ENCODE data around the gene BABAM2. TPM values are rescaled to one million over a fixed set of nuclear protein-coding genes. Genes with fewer than 3 reads are reported as not detected.
A peak's percentile ranks its signal among the peaks of the same experiment; 100 is the strongest.

Gene BABAM2
- total RNA-seq, 1 donor from 2014 or later: 28.5 TPM

DNA sequence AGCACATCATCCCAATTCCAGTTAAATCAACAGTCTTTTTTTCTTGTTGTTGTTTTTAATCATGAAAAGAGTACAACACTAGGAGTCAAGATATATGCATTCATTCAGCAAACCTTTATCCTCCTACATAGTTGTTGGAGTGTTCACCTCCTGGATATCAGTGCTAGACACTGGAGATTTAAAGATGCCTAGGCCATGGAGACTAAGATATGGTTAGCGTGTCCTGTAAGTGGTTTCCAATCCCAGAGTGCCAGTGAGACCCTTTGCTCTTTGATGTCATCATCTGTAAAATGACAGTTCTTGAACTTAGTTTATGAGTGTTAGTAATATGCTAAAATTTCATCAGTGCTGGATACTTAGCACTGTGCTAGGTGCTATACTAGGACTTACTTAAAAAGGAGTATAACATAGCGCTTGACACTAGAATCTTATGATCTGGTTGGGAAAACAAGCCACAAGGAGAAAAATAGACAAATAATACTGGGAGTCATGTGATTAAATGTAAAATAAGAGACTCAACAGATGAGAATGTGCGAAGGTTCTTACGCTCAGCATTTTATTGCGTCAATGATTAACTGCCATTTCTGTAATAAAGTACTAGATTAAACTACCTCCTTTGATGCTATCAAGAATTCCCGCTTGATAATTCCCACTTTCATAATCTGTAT lies 31.5 kb downstream of the BABAM2 start:
- Histone ChIP-seq H4K20me1 (ENCODE audit: insufficient read depth, low read length) (no peaks in the 10 kb centered on the region), H3K9ac (ENCODE audit: low read length) (no peak overlapping the region), H3K27me3 (ENCODE audit: insufficient read depth, low read length) (no peaks in the 10 kb centered on the region), H3K79me2 (ENCODE audit: insufficient read depth, low read length) (no peaks in the 10 kb centered on the region), H2AFZ (ENCODE audit: low read depth, low read length) (no peak overlapping the region), H3K36me3 (ENCODE audit: insufficient read depth, low read length) (no peaks in the 10 kb centered on the region), H3K4me1 (ENCODE audit: insufficient read depth, low read length) (no peaks in the 10 kb centered on the region), H3K4me2 (ENCODE audit: low read length) (no peak overlapping the region), H3K4me3 (ENCODE audit: insufficient read depth, low read depth, low read length) (no peak overlapping the region), H3K27ac (ENCODE audit: low read depth, low read length) (no peak overlapping the region), H3K9me3 (ENCODE audit: insufficient read depth, low read depth, low read length) (no peaks in the 10 kb centered on the region)
- Mint-ChIP-seq H3K27me3 (ENCODE audit: low read depth, unreplicated experiment) (peaks cover 2% of the 10 kb centered on the region), H3K9me3 (ENCODE audit: unreplicated experiment) (peaks cover 2% of the 10 kb centered on the region), H3K4me1 (ENCODE audit: low read depth, unreplicated experiment) (peaks cover 4% of the 10 kb centered on the region), H3K27ac (ENCODE audit: unreplicated experiment) (no peak overlapping the region), H3K4me3 (ENCODE audit: unreplicated experiment) (no peak overlapping the region), H3K36me3 (ENCODE audit: low read depth, unreplicated experiment) (peaks cover 9% of the 10 kb centered on the region)
- TF ChIP-seq, protein P1, sequence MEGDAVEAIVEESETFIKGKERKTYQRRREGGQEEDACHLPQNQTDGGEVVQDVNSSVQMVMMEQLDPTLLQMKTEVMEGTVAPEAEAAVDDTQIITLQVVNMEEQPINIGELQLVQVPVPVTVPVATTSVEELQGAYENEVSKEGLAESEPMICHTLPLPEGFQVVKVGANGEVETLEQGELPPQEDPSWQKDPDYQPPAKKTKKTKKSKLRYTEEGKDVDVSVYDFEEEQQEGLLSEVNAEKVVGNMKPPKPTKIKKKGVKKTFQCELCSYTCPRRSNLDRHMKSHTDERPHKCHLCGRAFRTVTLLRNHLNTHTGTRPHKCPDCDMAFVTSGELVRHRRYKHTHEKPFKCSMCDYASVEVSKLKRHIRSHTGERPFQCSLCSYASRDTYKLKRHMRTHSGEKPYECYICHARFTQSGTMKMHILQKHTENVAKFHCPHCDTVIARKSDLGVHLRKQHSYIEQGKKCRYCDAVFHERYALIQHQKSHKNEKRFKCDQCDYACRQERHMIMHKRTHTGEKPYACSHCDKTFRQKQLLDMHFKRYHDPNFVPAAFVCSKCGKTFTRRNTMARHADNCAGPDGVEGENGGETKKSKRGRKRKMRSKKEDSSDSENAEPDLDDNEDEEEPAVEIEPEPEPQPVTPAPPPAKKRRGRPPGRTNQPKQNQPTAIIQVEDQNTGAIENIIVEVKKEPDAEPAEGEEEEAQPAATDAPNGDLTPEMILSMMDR (IDR thresholded peaks at IDR 0.05; ENCODE audit: insufficient read depth, low read depth, low read length): no peak
- no peak for TF ChIP-seq EZH2 (IDR thresholded peaks at IDR 0.05; ENCODE audit: insufficient read depth, low read length)
- FAIRE-seq (no peak), DNase-seq (ENCODE audit: low read depth) (no peak)

DNA sequence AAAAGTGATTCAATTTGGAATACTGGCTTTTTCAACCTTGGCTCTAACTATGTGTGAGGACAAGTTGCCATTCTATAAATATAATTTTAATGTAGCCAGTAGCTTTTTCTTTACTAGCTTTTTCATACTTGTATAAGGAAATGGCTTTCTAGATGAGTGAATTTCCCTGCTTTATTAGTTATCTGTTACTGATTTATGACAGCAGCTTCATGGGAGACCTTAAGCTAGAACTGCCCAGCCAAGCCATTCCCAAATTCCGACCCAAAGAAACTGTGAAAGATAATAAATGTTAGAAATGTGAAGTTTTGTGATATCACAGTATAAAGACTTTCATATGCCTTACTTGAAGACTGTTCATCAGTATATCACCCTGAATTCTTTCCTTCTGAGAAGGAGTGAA lies 32.3 kb downstream of the BABAM2 start:
- no peak overlapping the region for H3K4me3 Mint-ChIP-seq (ENCODE audit: unreplicated experiment)
- peaks cover 2% of the 10 kb centered on the region for H3K9me3 Mint-ChIP-seq (ENCODE audit: unreplicated experiment)
- H3K36me3 ChIP-seq (ENCODE audit: insufficient read depth, low read length): no peaks in the 10 kb centered on the region
- no peak overlapping the region for H3K9ac ChIP-seq (ENCODE audit: low read length)
- no peak overlapping the region for H3K27ac Mint-ChIP-seq (ENCODE audit: unreplicated experiment)
- no peaks in the 10 kb centered on the region for H3K27me3 ChIP-seq (ENCODE audit: insufficient read depth, low read length)
- no peak overlapping the region for H3K4me3 ChIP-seq (ENCODE audit: insufficient read depth, low read depth, low read length)
- no peaks in the 10 kb centered on the region for H4K20me1 ChIP-seq (ENCODE audit: insufficient read depth, low read length)
- H3K4me2 ChIP-seq (ENCODE audit: low read length): no peak overlapping the region
- H3K9me3 ChIP-seq (ENCODE audit: insufficient read depth, low read depth, low read length): no peaks in the 10 kb centered on the region
- no peaks in the 10 kb centered on the region for H3K4me1 ChIP-seq (ENCODE audit: insufficient read depth, low read length)
- H2AFZ ChIP-seq (ENCODE audit: low read depth, low read length): no peak overlapping the region
- no peak overlapping the region for H3K27ac ChIP-seq (ENCODE audit: low read depth, low read length)
- H3K36me3 Mint-ChIP-seq (ENCODE audit: low read depth, unreplicated experiment): peaks cover 9% of the 10 kb centered on the region
- no peak for FAIRE-seq
- peaks cover 4% of the 10 kb centered on the region for H3K4me1 Mint-ChIP-seq (ENCODE audit: low read depth, unreplicated experiment)
- H3K27me3 Mint-ChIP-seq (ENCODE audit: low read depth, unreplicated experiment): peaks cover 2% of the 10 kb centered on the region
- no peak for DNase-seq (ENCODE audit: low read depth)
- H3K79me2 ChIP-seq (ENCODE audit: insufficient read depth, low read length): no peaks in the 10 kb centered on the region
- no peak for TF ChIP-seq EZH2 (IDR thresholded peaks at IDR 0.05; ENCODE audit: insufficient read depth, low read length)
- TF ChIP-seq, protein P1 (IDR thresholded peaks at IDR 0.05; ENCODE audit: insufficient read depth, low read depth, low read length): no peak

DNA sequence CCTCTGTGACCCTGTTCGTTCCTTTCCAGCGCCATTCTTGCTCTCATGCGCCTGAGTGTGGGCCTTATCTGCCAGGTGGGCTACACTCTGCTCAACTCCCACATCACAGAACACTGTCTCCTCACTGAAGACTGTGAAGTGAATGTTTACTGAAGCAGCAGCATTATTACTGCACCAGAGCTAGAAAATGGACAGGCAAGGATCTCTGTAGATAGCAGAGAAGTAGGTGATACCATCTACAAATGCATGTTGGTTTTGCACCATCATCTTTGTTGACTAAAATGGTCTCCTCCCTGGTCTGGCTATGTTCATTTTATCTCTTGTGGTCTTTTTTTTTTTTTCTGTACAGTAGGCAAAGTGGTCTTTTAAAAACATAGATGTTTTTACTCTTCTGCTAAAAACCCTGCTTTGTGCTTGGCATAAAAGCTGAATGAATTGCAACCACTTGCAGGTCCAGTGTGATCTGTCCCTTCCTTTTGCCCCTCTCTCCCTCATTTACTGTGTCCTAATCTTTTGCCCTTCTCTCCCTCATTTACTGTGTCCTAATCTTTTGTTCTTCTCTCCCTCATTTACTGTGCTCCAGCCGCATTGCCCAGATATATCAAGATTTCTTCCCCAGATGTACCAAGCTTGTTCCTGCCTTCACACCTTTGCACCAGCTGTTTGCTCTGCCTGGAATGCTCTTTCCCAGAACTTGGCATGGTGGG lies 35.4 kb downstream of the BABAM2 start:
- Histone ChIP-seq H4K20me1 (ENCODE audit: insufficient read depth, low read length) (no peaks in the 10 kb centered on the region), H3K27me3 (ENCODE audit: insufficient read depth, low read length) (no peaks in the 10 kb centered on the region), H3K4me2 (ENCODE audit: low read length) (no peak overlapping the region), H3K36me3 (ENCODE audit: insufficient read depth, low read length) (no peaks in the 10 kb centered on the region), H3K9me3 (ENCODE audit: insufficient read depth, low read depth, low read length) (no peaks in the 10 kb centered on the region), H3K4me3 (ENCODE audit: insufficient read depth, low read depth, low read length) (no peak overlapping the region), H2AFZ (ENCODE audit: low read depth, low read length) (no peak overlapping the region), H3K79me2 (ENCODE audit: insufficient read depth, low read length) (no peaks in the 10 kb centered on the region), H3K9ac (ENCODE audit: low read length) (no peak overlapping the region), H3K4me1 (ENCODE audit: insufficient read depth, low read length) (no peaks in the 10 kb centered on the region), H3K27ac (ENCODE audit: low read depth, low read length) (no peak overlapping the region)
- Mint-ChIP-seq H3K9me3 (ENCODE audit: unreplicated experiment) (peaks cover 2% of the 10 kb centered on the region), H3K27me3 (ENCODE audit: low read depth, unreplicated experiment) (peaks cover 2% of the 10 kb centered on the region), H3K4me3 (ENCODE audit: unreplicated experiment) (peak overlapping the region; percentile 2), H3K36me3 (ENCODE audit: low read depth, unreplicated experiment) (peaks cover 7% of the 10 kb centered on the region), H3K4me1 (ENCODE audit: low read depth, unreplicated experiment) (peaks cover 4% of the 10 kb centered on the region), H3K27ac (ENCODE audit: unreplicated experiment) (no peak overlapping the region)
- no peak for DNase-seq (ENCODE audit: low read depth)
- no peak for FAIRE-seq
- no peak for TF ChIP-seq EZH2 (IDR thresholded peaks at IDR 0.05; ENCODE audit: insufficient read depth, low read length)
- TF ChIP-seq, protein P1 (IDR thresholded peaks at IDR 0.05; ENCODE audit: insufficient read depth, low read depth, low read length): no peak
